Body of pancreas (tissue), 4 donors: ENCODE measurements around the gene SWSAP1.

Experiments used
- CTCF ChIP-seq, 7 experiments: fragments of 450-650 bp in 4 of 7; fragments of 200-600 bp in 3 of 7; sonication (generic) in 3 of 7; IDR thresholded peaks; one replicate each; pipeline ENCODE4 v1.5.1; 2016 to 2019; ENCODE audit warnings: antibody characterized with exemption in 7 of 7
- POLR2A ChIP-seq, 3 donors: fragments of 450-650 bp; IDR thresholded peaks; one replicate each; pipeline ENCODE4 v1.6.1; 2016; ENCODE audit warnings: antibody characterized with exemption in 3 of 3, mild to moderate bottlenecking in 2 of 3

GRCh38 chr19:11410682-11411081, 36.2 kb downstream of the SWSAP1 start:
- no peak for TF ChIP-seq CTCF (IDR thresholded peaks at IDR 0.05)
- TF ChIP-seq POLR2A (IDR thresholded peaks at IDR 0.05), result no peak
